HepG2 (cell line): ENCODE data around the gene ABTB2.

Source experiments
- ELF1 ChIP-seq: sonication (generic); formaldehyde crosslinking; IDR thresholded peaks from 2 replicates; pipeline ENCODE4 v1.4.0; 2020; ENCODE audit warnings: missing genetic modification reagents
- HOXA5 ChIP-seq: sonication (generic); formaldehyde crosslinking; IDR thresholded peaks from 2 replicates; pipeline ENCODE4 v1.4.0; 2020; ENCODE audit warnings: missing genetic modification reagents
- MXI1 ChIP-seq: IDR thresholded peaks from 3 replicates; pipeline ENCODE4 v1.6.1; 2012; ENCODE audit warnings: low read depth, low read length, inconsistent platforms, borderline replicate concordance
- POLR2AphosphoS5 ChIP-seq: IDR thresholded peaks from 2 replicates; pipeline ENCODE4 v1.6.1; 2012; ENCODE audit warnings: low read depth, low read length
- SMAD1 ChIP-seq: sonication (generic); formaldehyde crosslinking; IDR thresholded peaks from 2 replicates; pipeline ENCODE4 v1.4.0; 2020; ENCODE audit warnings: missing genetic modification reagents, low read depth, mild to moderate bottlenecking, borderline replicate concordance
- ZNF781 ChIP-seq: sonication (generic); formaldehyde crosslinking; IDR thresholded peaks from 2 replicates; pipeline ENCODE4 v1.5.1; 2020; ENCODE audit warnings: borderline replicate concordance, mild to moderate bottlenecking, missing genetic modification reagents; ENCODE audit errors: not compliant biosample characterization
- TF ChIP-seq, protein P1 (sequence below), 2 experiments: fragments of 450-650 bp in 1 of 2; sonication (generic) in 1 of 2; formaldehyde crosslinking in 1 of 2; IDR thresholded peaks; 2 replicates each; pipeline versions ENCODE4 v1.6.1 to v1.8.0; 2016 to 2022; ENCODE audit warnings: antibody characterized with exemption in 1 of 2, mild to moderate bottlenecking in 1 of 2, missing genetic modification reagents in 1 of 2
- TF ChIP-seq, protein P2 (sequence below): sonication (generic); formaldehyde crosslinking; IDR thresholded peaks from 2 replicates; pipeline ENCODE4 v1.5.0; 2020; ENCODE audit warnings: mild to moderate bottlenecking, missing genetic modification reagents, moderate library complexity
- TF ChIP-seq, protein P3 (sequence below): IDR thresholded peaks from 2 replicates; pipeline ENCODE4 v1.6.1; 2016; ENCODE audit warnings: low read depth, control low read depth

DNA sequence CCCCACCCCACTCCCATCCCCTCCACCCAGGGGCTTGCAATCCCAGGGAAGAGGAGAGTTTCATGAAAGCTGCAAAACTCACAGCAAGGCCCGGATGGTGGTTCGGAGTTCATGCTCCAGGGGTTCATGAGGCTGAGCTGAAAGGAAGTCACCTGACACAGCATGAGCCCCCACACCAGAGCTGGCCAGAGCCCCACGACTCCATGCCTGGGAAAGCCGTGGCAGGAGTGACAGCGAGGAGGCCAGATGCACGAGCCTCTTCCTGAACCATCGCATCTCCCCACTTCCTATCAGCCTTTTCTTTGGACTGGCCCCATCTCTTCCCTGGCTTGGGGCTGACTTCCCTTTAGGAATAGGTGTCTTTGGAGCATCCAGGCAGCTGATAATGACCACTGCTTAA is 105.8 kb downstream of the ABTB2 start:
- TF ChIP-seq POLR2AphosphoS5 (no peak), SMAD1 (CRISPR knock-in tag) (no peak), MXI1 (no peak), ELF1 (CRISPR knock-in tag) (no peak), HOXA5 (CRISPR knock-in tag) (no peak), ZNF781 (no peak)
- TF ChIP-seq, protein P1, sequence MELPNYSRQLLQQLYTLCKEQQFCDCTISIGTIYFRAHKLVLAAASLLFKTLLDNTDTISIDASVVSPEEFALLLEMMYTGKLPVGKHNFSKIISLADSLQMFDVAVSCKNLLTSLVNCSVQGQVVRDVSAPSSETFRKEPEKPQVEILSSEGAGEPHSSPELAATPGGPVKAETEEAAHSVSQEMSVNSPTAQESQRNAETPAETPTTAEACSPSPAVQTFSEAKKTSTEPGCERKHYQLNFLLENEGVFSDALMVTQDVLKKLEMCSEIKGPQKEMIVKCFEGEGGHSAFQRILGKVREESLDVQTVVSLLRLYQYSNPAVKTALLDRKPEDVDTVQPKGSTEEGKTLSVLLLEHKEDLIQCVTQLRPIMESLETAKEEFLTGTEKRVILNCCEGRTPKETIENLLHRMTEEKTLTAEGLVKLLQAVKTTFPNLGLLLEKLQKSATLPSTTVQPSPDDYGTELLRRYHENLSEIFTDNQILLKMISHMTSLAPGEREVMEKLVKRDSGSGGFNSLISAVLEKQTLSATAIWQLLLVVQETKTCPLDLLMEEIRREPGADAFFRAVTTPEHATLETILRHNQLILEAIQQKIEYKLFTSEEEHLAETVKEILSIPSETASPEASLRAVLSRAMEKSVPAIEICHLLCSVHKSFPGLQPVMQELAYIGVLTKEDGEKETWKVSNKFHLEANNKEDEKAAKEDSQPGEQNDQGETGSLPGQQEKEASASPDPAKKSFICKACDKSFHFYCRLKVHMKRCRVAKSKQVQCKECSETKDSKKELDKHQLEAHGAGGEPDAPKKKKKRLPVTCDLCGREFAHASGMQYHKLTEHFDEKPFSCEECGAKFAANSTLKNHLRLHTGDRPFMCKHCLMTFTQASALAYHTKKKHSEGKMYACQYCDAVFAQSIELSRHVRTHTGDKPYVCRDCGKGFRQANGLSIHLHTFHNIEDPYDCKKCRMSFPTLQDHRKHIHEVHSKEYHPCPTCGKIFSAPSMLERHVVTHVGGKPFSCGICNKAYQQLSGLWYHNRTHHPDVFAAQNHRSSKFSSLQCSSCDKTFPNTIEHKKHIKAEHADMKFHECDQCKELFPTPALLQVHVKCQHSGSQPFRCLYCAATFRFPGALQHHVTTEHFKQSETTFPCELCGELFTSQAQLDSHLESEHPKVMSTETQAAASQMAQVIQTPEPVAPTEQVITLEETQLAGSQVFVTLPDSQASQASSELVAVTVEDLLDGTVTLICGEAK (IDR thresholded peaks at IDR 0.05): no peak
- TF ChIP-seq, protein P1 (CRISPR knock-in tag; IDR thresholded peaks at IDR 0.05): no peak
- TF ChIP-seq, protein P2, sequence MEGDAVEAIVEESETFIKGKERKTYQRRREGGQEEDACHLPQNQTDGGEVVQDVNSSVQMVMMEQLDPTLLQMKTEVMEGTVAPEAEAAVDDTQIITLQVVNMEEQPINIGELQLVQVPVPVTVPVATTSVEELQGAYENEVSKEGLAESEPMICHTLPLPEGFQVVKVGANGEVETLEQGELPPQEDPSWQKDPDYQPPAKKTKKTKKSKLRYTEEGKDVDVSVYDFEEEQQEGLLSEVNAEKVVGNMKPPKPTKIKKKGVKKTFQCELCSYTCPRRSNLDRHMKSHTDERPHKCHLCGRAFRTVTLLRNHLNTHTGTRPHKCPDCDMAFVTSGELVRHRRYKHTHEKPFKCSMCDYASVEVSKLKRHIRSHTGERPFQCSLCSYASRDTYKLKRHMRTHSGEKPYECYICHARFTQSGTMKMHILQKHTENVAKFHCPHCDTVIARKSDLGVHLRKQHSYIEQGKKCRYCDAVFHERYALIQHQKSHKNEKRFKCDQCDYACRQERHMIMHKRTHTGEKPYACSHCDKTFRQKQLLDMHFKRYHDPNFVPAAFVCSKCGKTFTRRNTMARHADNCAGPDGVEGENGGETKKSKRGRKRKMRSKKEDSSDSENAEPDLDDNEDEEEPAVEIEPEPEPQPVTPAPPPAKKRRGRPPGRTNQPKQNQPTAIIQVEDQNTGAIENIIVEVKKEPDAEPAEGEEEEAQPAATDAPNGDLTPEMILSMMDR: no peak
- TF ChIP-seq, protein P3, sequence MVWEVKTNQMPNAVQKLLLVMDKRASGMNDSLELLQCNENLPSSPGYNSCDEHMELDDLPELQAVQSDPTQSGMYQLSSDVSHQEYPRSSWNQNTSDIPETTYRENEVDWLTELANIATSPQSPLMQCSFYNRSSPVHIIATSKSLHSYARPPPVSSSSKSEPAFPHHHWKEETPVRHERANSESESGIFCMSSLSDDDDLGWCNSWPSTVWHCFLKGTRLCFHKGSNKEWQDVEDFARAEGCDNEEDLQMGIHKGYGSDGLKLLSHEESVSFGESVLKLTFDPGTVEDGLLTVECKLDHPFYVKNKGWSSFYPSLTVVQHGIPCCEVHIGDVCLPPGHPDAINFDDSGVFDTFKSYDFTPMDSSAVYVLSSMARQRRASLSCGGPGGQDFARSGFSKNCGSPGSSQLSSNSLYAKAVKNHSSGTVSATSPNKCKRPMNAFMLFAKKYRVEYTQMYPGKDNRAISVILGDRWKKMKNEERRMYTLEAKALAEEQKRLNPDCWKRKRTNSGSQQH (CRISPR knock-in tag): no peak
